Upper lobe of left lung (tissue), 4 donors: ENCODE data around the gene LRRK1.

Source experiments
- POLR2A ChIP-seq, 4 donors: fragments of 450-650 bp; IDR thresholded peaks; one replicate each; pipeline ENCODE4 v1.5.1; 2016 to 2017; ENCODE audit warnings: antibody characterized with exemption in 4 of 4, mild to moderate bottlenecking in 2 of 4
- POLR2AphosphoS5 ChIP-seq, 2 donors: sonication (generic); formaldehyde crosslinking; IDR thresholded peaks; one replicate each; pipeline ENCODE4 v1.5.1; 2017; ENCODE audit warnings: antibody characterized with exemption in 2 of 2
- TF ChIP-seq, protein P1 (sequence below), 6 experiments: fragments of 450-650 bp in 4 of 6; fragments of 200-600 bp in 2 of 6; sonication (generic) in 2 of 6; IDR thresholded peaks; one replicate each; pipeline ENCODE4 v1.5.1; 2016 to 2019; ENCODE audit warnings: antibody characterized with exemption in 6 of 6

DNA sequence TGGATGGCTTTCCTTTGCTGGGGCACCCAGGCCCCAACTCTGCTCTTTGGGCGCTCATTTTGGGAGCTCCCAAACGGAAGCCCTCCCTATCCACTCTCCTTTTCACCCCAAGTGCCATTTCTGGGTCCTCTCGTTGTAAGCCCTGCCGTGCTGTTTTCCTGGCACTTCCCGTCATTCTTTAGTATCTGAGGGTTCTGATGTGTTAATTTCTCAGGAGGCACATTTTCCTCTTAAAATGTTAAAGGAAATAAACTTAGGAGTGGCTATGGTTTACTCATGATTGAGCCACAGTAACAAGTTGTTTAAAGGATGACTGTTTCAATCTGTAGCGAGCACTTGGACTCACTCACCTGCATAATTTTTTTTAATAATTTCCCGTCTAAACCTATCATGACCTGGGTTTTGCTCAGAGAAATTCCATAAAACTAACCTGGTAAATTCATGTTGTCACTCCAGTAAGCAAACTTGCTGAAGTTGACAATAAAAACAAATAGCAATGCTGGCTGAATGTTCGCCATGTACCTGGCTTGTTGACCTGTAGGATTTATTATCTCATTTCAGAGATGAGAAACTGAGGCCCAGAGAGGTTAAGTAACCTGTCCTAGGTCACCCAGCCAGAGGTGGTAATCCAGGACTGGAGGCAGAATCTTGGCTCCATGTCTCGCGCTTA, 29.0 kb upstream of the LRRK1 start:
- TF ChIP-seq, protein P1, sequence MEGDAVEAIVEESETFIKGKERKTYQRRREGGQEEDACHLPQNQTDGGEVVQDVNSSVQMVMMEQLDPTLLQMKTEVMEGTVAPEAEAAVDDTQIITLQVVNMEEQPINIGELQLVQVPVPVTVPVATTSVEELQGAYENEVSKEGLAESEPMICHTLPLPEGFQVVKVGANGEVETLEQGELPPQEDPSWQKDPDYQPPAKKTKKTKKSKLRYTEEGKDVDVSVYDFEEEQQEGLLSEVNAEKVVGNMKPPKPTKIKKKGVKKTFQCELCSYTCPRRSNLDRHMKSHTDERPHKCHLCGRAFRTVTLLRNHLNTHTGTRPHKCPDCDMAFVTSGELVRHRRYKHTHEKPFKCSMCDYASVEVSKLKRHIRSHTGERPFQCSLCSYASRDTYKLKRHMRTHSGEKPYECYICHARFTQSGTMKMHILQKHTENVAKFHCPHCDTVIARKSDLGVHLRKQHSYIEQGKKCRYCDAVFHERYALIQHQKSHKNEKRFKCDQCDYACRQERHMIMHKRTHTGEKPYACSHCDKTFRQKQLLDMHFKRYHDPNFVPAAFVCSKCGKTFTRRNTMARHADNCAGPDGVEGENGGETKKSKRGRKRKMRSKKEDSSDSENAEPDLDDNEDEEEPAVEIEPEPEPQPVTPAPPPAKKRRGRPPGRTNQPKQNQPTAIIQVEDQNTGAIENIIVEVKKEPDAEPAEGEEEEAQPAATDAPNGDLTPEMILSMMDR (IDR thresholded peaks at IDR 0.05) = no peak
- TF ChIP-seq POLR2A (IDR thresholded peaks at IDR 0.05) (no peak), POLR2AphosphoS5 (IDR thresholded peaks at IDR 0.05) (no peak)
